GM12878 (cell line): ENCODE measurements around the gene COPE. TPM values are rescaled to one million over a fixed set of nuclear protein-coding genes. Genes with fewer than 3 reads are reported as not detected.

Experiments
- ATAC-seq: fragments of 200-7000 bp; cut with Tn5 transposase; 3 replicates; pipeline ENCODE4 v1.9.1; 2020; ENCODE audit warnings: mild to moderate bottlenecking, moderate library complexity
- BruUV-seq: library from RNA; stranded (reverse); fragments of 400-500 nt; replicated peaks from 2 replicates; lab custom pipeline; 2021; lab: Mats Ljungman, UMichigan
- CTCF ChIA-PET: fragments of 300-600 bp; sonication (Branson Sonifier 250); formaldehyde crosslinking; extraction: SDS; loops from one replicate; lab custom pipeline; 2021; ENCODE audit warnings: inconsistent platforms; lab: Yijun Ruan, JAX
- POLR2A ChIA-PET: fragments of 350-600 bp; formaldehyde crosslinking; extraction: SDS; loops from one replicate; lab custom pipeline; 2021; ENCODE audit warnings: inconsistent platforms; lab: Charles Lee
- RAD21 ChIA-PET: fragments of 300-600 bp; sonication (Branson Sonifier 250); formaldehyde crosslinking; loops from one replicate; lab custom pipeline; 2023; ENCODE audit warnings: antibody characterized with exemption; ENCODE audit not compliant: unreplicated experiment; lab: Charles Lee
- SMC1A ChIA-PET: fragments of 300-600 bp; sonication (Branson Sonifier 250); formaldehyde crosslinking; loops from one replicate; lab custom pipeline; 2023; ENCODE audit not compliant: unreplicated experiment, uncharacterized antibody; lab: Charles Lee
- DNase-seq: peaks from one replicate; pipeline ENCODE4 v3.0.0-alpha.2; 2011; ENCODE audit warnings: low read depth, low spot score
- FAIRE-seq: peaks from 3 replicates; lab custom pipeline; 2011; peaks lifted over from hg19 to GRCh38; lab: Jason Lieb, UNC
- H2AFZ ChIP-seq: 2 replicates; pipeline ENCODE4 v1.6.0; 2011; ENCODE audit warnings: low read depth, low read length, control low read depth; ENCODE audit not compliant: control insufficient read depth
- H3K27ac ChIP-seq: 2 replicates; pipeline ENCODE4 v1.5.1; 2011; ENCODE audit warnings: control low read depth; ENCODE audit not compliant: control insufficient read depth, insufficient read depth
- H3K27me3 ChIP-seq, 2 experiments: replicated peaks in 1 of 2; 2 replicates each; pipeline versions ENCODE4 v1.6.0 to v1.6.1; 2011; ENCODE audit warnings: low read length in 1 of 2; ENCODE audit not compliant: control insufficient read depth in 2 of 2, insufficient read depth in 2 of 2
- H3K36me3 ChIP-seq, 2 experiments: 2 replicates each; pipeline ENCODE4 v1.5.1; 2011; ENCODE audit warnings: low read length in 1 of 2; ENCODE audit not compliant: control insufficient read depth in 2 of 2, insufficient read depth in 2 of 2
- H3K4me1 ChIP-seq: 2 replicates; pipeline ENCODE4 v1.6.1; 2011; ENCODE audit warnings: mild to moderate bottlenecking, low read length, moderate library complexity, mixed read lengths; ENCODE audit not compliant: control insufficient read depth, insufficient read depth
- H3K4me2 ChIP-seq: 2 replicates; pipeline ENCODE4 v1.6.0; 2011; ENCODE audit warnings: control low read depth; ENCODE audit not compliant: control insufficient read depth, insufficient read depth
- H3K4me3 ChIP-seq: fragments of 200-600 bp; sonication (generic); 2 replicates; pipeline ENCODE4 v1.5.1; 2016
- H3K79me2 ChIP-seq: 2 replicates; pipeline ENCODE4 v1.6.0; 2011; ENCODE audit warnings: low read length; ENCODE audit not compliant: control insufficient read depth, insufficient read depth
- H3K9ac ChIP-seq: 2 replicates; pipeline ENCODE4 v1.8.0; 2011; ENCODE audit warnings: low read length, control low read depth, mixed read lengths; ENCODE audit not compliant: control insufficient read depth, insufficient read depth
- H3K9me3 ChIP-seq: replicated peaks from 3 replicates; pipeline ENCODE4 v1.5.1; 2011; ENCODE audit warnings: mild to moderate bottlenecking, low read length; ENCODE audit not compliant: control insufficient read depth, insufficient read depth
- H4K20me1 ChIP-seq: 2 replicates; pipeline ENCODE4 v1.6.0; 2011; ENCODE audit not compliant: control insufficient read depth, insufficient read depth
- DPF2 ChIP-seq: fragments of 450-650 bp; IDR thresholded peaks from 2 replicates; pipeline ENCODE4 v1.6.1; 2017; ENCODE audit warnings: mild to moderate bottlenecking
- GABPA ChIP-seq: IDR thresholded peaks from 2 replicates; pipeline ENCODE4 v1.6.1; 2014; ENCODE audit warnings: antibody characterized with exemption, low read depth, mild to moderate bottlenecking, inconsistent platforms
- SMARCA5 ChIP-seq: fragments of 450-650 bp; IDR thresholded peaks from 2 replicates; pipeline ENCODE4 v1.6.1; 2017; ENCODE audit warnings: mild to moderate bottlenecking
- TCF7 ChIP-seq: IDR thresholded peaks from 2 replicates; pipeline ENCODE4 v1.6.1; 2014; ENCODE audit warnings: antibody characterized with exemption, borderline replicate concordance
- ZNF217 ChIP-seq: fragments of 450-650 bp; IDR thresholded peaks from 2 replicates; pipeline ENCODE4 v1.6.1; 2017; ENCODE audit warnings: antibody characterized with exemption, mild to moderate bottlenecking
- WGBS: methylation state at CpG from one replicate; pipeline ENCODE4 v1.1.6; 2016; ENCODE audit warnings: low lambda C conversion rate; ENCODE audit not compliant: insufficient replicate concordance, insufficient coverage; ENCODE audit errors: missing lambda C conversion rate; 5-methylcytosine and 5-hydroxymethylcytosine counted together
- in situ Hi-C: fragments of 300-500 bp; cut with MboI; formaldehyde crosslinking; loops from 9 replicates; pipeline ENCODE4 v1.14.3; 2018; ENCODE audit warnings: mixed read lengths
- intact Hi-C: fragments of 100-400 bp; cut with micrococcal nuclease; formaldehyde crosslinking; loops from one replicate; pipeline ENCODE4 v1.14.2; 2022; ENCODE audit not compliant: unreplicated experiment
- polyA plus RNA-seq, 11 experiments: library from polyadenylated mRNA; depleted of rRNA in 4 of 11; unstranded in 6 of 11; stranded (reverse) in 5 of 11; fragments of >200 nt; fragmentation: Nextera tagmentation in 4 of 11; fragmentation: Illumina TruSeq in 1 of 11; extraction: Ambion mirVana in 4 of 11; extraction: Trizol in 1 of 11; gene quantifications; 1 replicate in 1 of 11; 2 replicates in 10 of 11; pipeline versions ENCODE4 v1.2.1 to v1.2.3, GENCODE V29; 2011 to 2016; ENCODE audit warnings: inconsistent platforms in 2 of 11, missing spikeins in 2 of 11, low read depth in 1 of 11
- total RNA-seq, 4 experiments: library from RNA; depleted of rRNA in 3 of 4; stranded (reverse); fragments of >200 nt in 3 of 4; fragmentation: Illumina TruSeq in 1 of 4; extraction: Trizol in 1 of 4; gene quantifications; 2 replicates each; pipeline versions ENCODE4 v1.2.1 to v1.2.3, GENCODE V29; 2013 to 2021

The COPE gene
- total and polyA plus RNA-seq, 10 of the 15 experiments (the other 5 are each of a cell fraction or from before 2014, with no cell fraction given): 3.5 to 464 (median 222) TPM

- no peak for TF ChIP-seq GABPA
- Histone ChIP-seq H3K27me3 (peaks cover 1 to 2% of the 10 kb centered on the region in 2 experiments; a peak in 3 of 4 replicates), H3K79me2 (no peaks in the 10 kb centered on the region), H3K27ac (no peak overlapping the region), H3K36me3 (no peaks in the 10 kb centered on the region), H4K20me1 (no peaks in the 10 kb centered on the region), H3K4me2 (no peak overlapping the region), H3K4me3 (no peak overlapping the region), H3K9me3 (no peaks in the 10 kb centered on the region), H3K4me1 (peaks cover 14% of the 10 kb centered on the region), H2AFZ (no peak overlapping the region), H3K9ac (no peak overlapping the region)
- no peak for ATAC-seq
- FAIRE-seq: no peak
- ChIA-PET SMC1A (interaction anchor here (1.6 kb wide), 1 partner anchor 26 kb away, joined by 8 read pairs; the partner anchor contains the start of genes COPE and DDX49), RAD21 (interaction anchor here (1.0 kb wide), 1 partner anchor 21 kb away, joined by 3 read pairs; no protein-coding TSS in a partner anchor), CTCF (no interaction called here), POLR2A (no interaction called here)
- in situ Hi-C loops (no loop called here), intact Hi-C loops (no loop called here)
- DNase-seq: no peak
- no TSS peak for BruUV-seq
- WGBS: 80% methylated on average over 9 of the region's 9 CpGs
These were observed 26.1 kb upstream of the COPE start for GRCh38 chr19:18945297-18945696.

DNA sequence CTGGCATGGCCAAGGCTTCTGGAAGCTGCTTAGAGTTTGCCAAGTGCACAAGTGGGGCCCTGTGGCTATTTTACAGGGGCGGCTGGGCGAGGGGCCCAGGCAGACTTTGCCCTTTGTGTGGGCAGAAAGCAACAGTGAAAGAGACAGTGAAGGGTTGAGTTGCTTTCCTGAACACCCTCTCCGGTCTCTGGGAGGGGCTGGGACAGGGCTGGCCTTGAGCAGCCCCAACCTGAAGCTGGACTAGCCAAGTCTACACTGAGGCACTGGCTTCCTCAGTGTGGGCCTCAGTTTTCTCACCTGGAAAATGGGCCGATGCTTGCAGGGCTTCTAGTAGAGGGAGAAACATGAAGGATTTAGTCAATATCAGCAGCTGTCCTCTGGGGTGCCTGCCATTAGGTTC lies 24.3 kb upstream of the COPE start:
- intact Hi-C loops: no loop called here
- no peaks in the 10 kb centered on the region for H4K20me1 ChIP-seq
- no peaks in the 10 kb centered on the region for H3K36me3 ChIP-seq
- DNase-seq: no peak
- no peak overlapping the region for H3K4me2 ChIP-seq
- H3K4me3 ChIP-seq: no peak overlapping the region
- no peak overlapping the region for H3K9ac ChIP-seq
- H3K4me1 ChIP-seq: peaks cover 10% of the 10 kb centered on the region
- no peak overlapping the region for H2AFZ ChIP-seq
- no peaks in the 10 kb centered on the region for H3K79me2 ChIP-seq
- ChIA-PET CTCF (interaction anchor here (0.6 to 1.2 kb wide), 2 partner anchors 44 to 1677 kb away, joined by 3 to 4 read pairs; no protein-coding TSS in a partner anchor), RAD21 (no interaction called here), SMC1A (interaction anchor here (1.2 to 1.6 kb wide), 3 partner anchors 10 to 25 kb away, joined by 3 to 8 read pairs (median 3); partner anchors contain the start of genes COPE and DDX49), POLR2A (interaction anchor here (1.4 kb wide), 1 partner anchor 24 kb away, joined by 4 read pairs; the partner anchor contains the start of genes COPE and DDX49)
- no peak overlapping the region for H3K27ac ChIP-seq
- no peak for TF ChIP-seq TCF7
- 0 out of 2 replicates have a peak, but pooled peaks have one; percentile 18 for TF ChIP-seq DPF2
- TF ChIP-seq ZNF217: peak; percentile 32; the same call in 1 of the 2 replicates
- TF ChIP-seq SMARCA5: peak; percentile 61; the same call in 1 of the 2 replicates
- in situ Hi-C loops: no loop called here
- no peak for FAIRE-seq
- BruUV-seq: no TSS peak
- 34% methylated on average over 4 of the region's 4 CpGs for WGBS
- peak; percentile 35 for ATAC-seq
- no peaks in the 10 kb centered on the region for H3K9me3 ChIP-seq
- H3K27me3 ChIP-seq: peaks cover 1 to 2% of the 10 kb centered on the region in 2 experiments
